SK-N-DZ (cell line): Measurements from ENCODE around the gene ISG20L2.

Experiments used
- DNase-seq: peaks from one replicate; pipeline ENCODE4 v3.0.0-alpha.2; 2015; ENCODE audit warnings: low spot score

ISG20L2 gene

GRCh38 chr1:156690675-156691036, 37.9 kb downstream of the ISG20L2 start:
- DNase-seq = no peak

GRCh38 chr1:156689953-156690674, 38.5 kb downstream of the ISG20L2 start:
- no peak for DNase-seq

DNA sequence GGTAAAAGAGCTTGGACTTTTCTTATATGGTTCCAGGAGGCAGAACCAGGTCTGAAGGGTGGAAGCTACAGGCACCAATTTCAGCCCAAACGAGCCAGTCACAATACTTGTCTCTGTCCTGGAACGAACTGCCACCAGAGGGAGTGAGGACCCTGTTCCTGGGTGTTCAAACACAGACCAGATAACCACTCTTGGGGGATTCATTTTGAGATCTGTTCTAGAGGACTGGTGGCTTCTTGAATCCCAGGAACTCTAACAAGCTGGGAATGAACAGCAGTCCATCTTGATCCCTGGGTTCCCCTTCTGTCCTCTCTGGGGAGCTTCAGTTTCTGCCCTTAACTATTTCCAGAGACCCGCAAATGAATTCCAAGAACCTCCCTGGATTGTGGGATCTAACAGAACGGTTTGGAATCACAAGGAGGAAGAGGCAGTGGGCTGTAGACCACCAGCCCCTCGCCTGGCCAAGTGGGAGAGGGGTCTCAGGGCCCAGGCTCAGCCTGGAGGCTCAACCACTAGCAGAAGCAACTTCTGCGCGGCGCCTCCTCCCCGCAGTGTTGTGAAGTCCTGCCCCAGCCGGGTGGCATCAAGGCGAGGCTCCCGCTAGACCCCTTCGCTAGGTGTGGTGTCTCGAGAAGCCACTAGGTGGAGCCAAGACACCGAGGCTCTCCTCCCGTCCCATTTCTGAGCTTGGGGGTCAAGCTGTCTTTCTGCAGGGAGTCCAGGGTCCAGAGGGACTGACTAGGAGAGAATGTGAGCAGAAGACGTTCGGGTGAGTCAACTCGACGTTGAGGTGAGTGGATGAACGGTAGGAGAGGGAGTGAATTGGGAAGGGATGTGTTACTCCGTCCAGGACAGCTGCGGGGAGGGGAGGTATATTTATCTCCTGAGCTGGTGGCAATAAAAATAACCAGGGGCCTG, 39.3 kb downstream of the ISG20L2 start:
- peak; percentile 90 for DNase-seq

GRCh38 chr1:156684227-156684782, 44.3 kb downstream of the ISG20L2 start:
- no peak for DNase-seq

GRCh38 chr1:156682166-156682890, 46.2 kb downstream of the ISG20L2 start:
- DNase-seq = no peak

- DNase-seq = no peak
Measured at GRCh38 chr1:156681196-156681960, 47.2 kb downstream of the ISG20L2 start.

- DNase-seq = no peak
Measured at GRCh38 chr1:156680056-156680455, 48.5 kb downstream of the ISG20L2 start.

DNA sequence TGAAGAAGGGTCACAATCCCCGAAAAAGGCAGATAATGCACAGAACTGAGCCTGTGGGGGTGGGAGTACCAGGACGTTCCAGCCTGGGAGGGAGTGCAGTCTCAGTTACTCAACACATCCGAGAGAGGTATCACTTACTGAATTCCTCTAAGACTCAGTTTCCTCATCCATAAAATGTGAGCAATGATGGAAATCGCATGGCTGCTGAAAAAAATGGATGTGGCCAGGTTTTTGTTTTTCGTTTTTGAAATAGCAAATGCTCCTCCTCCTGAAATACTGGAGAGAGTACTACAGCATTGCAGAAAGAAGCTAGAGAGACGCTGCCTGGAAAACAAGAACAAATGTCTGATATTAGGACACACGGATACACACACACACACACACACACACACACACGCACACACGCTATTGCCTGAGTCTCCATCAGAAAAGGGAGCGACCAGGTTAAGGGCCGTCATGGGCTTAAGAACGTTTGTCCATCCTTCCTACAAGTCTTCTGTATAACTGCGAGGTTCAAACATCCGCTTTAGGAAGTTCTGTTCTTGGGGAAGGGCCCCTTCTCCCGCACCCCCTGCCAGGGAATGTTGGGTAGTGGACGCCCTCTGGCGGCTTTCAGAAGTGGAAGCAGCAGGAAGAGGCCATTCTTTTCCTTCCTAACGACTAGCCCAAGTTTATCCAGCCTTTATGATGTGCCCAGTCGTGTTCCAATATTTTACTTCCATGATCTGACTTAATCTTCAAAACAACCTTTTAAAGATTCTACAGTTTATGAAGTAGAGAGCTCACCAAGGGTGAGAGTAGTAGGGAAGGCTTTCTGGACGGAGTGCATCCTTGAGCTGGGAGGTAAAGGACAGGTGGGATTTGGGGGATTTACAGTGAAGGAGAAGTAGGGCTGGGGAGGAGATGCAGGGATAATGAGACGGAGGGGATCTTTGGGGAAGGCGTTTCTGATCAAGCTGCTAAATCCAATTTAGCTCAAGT, 50.7 kb downstream of the ISG20L2 start:
- peak; percentile 79 for DNase-seq

- DNase-seq = peak; percentile 87
Measured at GRCh38 chr1:156676820-156677615, 51.5 kb downstream of the ISG20L2 start, which contains the start of gene NES. TSS of gene NES (minus strand) at chr1:156677407. CDS start at chr1:156677264, 143 bp downstream.

GRCh38 chr1:156676114-156676819, 52.3 kb downstream of the ISG20L2 start:
- DNase-seq = no peak

DNA sequence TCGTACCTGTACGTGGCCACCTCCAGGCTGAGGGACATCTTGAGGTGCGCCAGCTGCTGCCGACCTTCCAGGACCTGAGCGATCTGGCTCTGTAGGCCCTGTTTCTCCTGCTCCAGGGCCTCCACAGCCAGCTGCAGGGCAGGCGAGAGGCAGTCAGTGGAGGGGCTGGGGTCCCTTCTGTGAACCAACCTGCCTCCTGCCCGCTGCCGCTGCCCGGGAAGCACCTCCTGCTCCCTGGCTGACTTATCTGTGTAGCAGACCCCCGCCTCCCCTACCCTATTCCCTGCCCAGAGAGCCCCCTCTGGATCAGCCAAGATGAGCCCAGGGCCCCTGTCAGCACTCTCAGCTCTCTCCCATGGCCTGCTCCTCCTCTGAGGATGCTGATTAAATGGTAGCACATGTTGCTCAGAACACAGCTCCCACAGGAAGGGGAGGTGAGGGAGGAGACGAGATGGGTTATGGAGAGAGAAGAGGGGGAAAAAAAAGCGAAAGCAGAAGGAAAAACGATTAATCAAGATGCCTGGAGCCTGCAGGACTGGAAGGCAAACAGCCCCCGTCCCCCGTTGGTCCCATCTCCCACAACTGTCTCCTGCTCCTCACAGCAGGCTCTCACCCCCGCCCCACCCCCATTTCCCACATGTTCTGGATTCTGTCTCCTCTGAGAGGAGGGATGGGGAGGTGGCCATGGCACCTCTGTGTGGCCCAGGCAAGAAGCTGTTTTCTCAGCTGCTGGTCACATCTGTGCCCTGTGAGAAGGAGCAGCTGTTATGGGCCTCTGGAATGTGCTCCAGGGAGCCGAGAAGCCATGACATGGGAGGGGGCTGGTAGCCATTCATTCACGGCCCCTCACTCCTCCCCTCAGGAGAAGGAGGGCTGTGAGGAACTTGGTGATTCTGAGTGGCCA, 53.1 kb downstream of the ISG20L2 start:
- DNase-seq = peak; percentile 80

GRCh38 chr1:156673387-156674121, 55.0 kb downstream of the ISG20L2 start:
- no peak for DNase-seq
